K562 (cell line): ENCODE results near the gene USF2. TPM values are rescaled to one million over a fixed set of nuclear protein-coding genes. Genes with fewer than 3 reads are reported as not detected.

Source experiments
- CC2D1A ChIP-seq: fragments of 450-650 bp; IDR thresholded peaks from 2 replicates; pipeline ENCODE4 v1.6.1; 2017; ENCODE audit warnings: mild to moderate bottlenecking
- CTBP1 ChIP-seq: fragments of 450-650 bp; IDR thresholded peaks from 2 replicates; pipeline ENCODE4 v1.6.1; 2016; ENCODE audit warnings: borderline replicate concordance
- ETV5 ChIP-seq: sonication (generic); formaldehyde crosslinking; IDR thresholded peaks from 2 replicates; pipeline ENCODE4 v1.4.0; 2020; ENCODE audit warnings: low read depth, mild to moderate bottlenecking, missing genetic modification reagents
- L3MBTL2 ChIP-seq: fragments of 450-650 bp; IDR thresholded peaks from 2 replicates; pipeline ENCODE4 v1.6.1; 2016; ENCODE audit warnings: mild to moderate bottlenecking, moderate library complexity
- MCM2 ChIP-seq: fragments of 450-650 bp; IDR thresholded peaks from 2 replicates; pipeline ENCODE4 v1.6.1; 2017; ENCODE audit warnings: low read depth, mild to moderate bottlenecking
- MCM7 ChIP-seq, 2 experiments: fragments of 450-650 bp; IDR thresholded peaks; 2 replicates each; pipeline ENCODE4 v1.6.1; 2016 to 2018
- PTBP1 ChIP-seq: fragments of 200-400 bp; formaldehyde crosslinking; IDR thresholded peaks from 2 replicates; pipeline ENCODE4 v1.6.1; 2017; ENCODE audit warnings: low read depth, low read length
- SMARCA5 ChIP-seq: fragments of 450-650 bp; IDR thresholded peaks from 2 replicates; pipeline ENCODE4 v1.6.1; 2016
- SMARCE1 ChIP-seq: fragments of 450-650 bp; IDR thresholded peaks from 2 replicates; pipeline ENCODE4 v1.7.1; 2016; ENCODE audit warnings: mild to moderate bottlenecking
- TOE1 ChIP-seq, 2 experiments: fragments of 450-650 bp in 1 of 2; sonication (generic) in 1 of 2; formaldehyde crosslinking in 1 of 2; IDR thresholded peaks; 2 replicates each; pipeline versions ENCODE4 v1.7.1 to v1.8.0; 2016 to 2022; ENCODE audit warnings: borderline replicate concordance in 2 of 2, mild to moderate bottlenecking in 2 of 2, antibody characterized with exemption in 1 of 2, inconsistent platforms in 1 of 2, low read depth in 1 of 2, missing genetic modification reagents in 1 of 2, moderate library complexity in 1 of 2
- ZNF354B ChIP-seq: fragments of 250-450 bp; sonication (Bioruptor Pico); IDR thresholded peaks from 2 replicates; pipeline ENCODE4 v1.4.0; 2020
- ZNF57 ChIP-seq: fragments of 450-650 bp; formaldehyde crosslinking; IDR thresholded peaks from 2 replicates; pipeline ENCODE4 v1.4.0; 2020; ENCODE audit warnings: mild to moderate bottlenecking, moderate library complexity
- polyA plus RNA-seq, 8 experiments: library from polyadenylated mRNA; depleted of rRNA in 4 of 8; stranded (reverse) in 5 of 8; unstranded in 3 of 8; fragments of >200 nt; fragmentation: Nextera tagmentation in 2 of 8; fragmentation: Illumina TruSeq in 1 of 8; extraction: Ambion mirVana in 2 of 8; extraction: Trizol in 1 of 8; gene quantifications; 2 replicates each; pipeline versions ENCODE4 v1.2.1 to v1.2.3, GENCODE V29; 2011 to 2014; ENCODE audit warnings: inconsistent platforms in 1 of 8, missing spikeins in 1 of 8
- total RNA-seq, 7 experiments: library from RNA; depleted of rRNA in 6 of 7; stranded (reverse); fragments of >200 nt in 6 of 7; fragmentation: Illumina TruSeq in 2 of 7; extraction: Trizol in 2 of 7; gene quantifications; 2 replicates each; pipeline versions ENCODE4 v1.2.1 to v1.2.3, GENCODE V29; 2011 to 2021; ENCODE audit warnings: low replicate concordance in 1 of 7
- TF ChIP-seq, protein P1 (sequence below): sonication (generic); formaldehyde crosslinking; IDR thresholded peaks from 2 replicates; pipeline ENCODE4 v1.8.1; 2023; ENCODE audit warnings: missing genetic modification reagents, mild to moderate bottlenecking, borderline replicate concordance
- TF ChIP-seq, protein P2 (sequence below): fragments of 250-450 bp; sonication (Bioruptor Pico); IDR thresholded peaks from 2 replicates; pipeline ENCODE4 v1.5.0; 2021; ENCODE audit warnings: mild to moderate bottlenecking, moderate library complexity
- TF ChIP-seq, protein P3 (sequence below): sonication (generic); formaldehyde crosslinking; IDR thresholded peaks from 2 replicates; pipeline ENCODE4 v1.8.1; 2023; ENCODE audit warnings: mild to moderate bottlenecking, missing genetic modification reagents
- TF ChIP-seq, protein P4 (sequence below): fragments of 250-450 bp; sonication (Bioruptor Pico); IDR thresholded peaks from 2 replicates; pipeline ENCODE4 v1.8.0; 2021; ENCODE audit warnings: mild to moderate bottlenecking, moderate library complexity

USF2 gene
- total and polyA plus RNA-seq, 9 of the 15 experiments (the other 6 are each of a cell fraction or from before 2014, with no cell fraction given): 0.27 to 93.7 (median 58.4) TPM

DNA sequence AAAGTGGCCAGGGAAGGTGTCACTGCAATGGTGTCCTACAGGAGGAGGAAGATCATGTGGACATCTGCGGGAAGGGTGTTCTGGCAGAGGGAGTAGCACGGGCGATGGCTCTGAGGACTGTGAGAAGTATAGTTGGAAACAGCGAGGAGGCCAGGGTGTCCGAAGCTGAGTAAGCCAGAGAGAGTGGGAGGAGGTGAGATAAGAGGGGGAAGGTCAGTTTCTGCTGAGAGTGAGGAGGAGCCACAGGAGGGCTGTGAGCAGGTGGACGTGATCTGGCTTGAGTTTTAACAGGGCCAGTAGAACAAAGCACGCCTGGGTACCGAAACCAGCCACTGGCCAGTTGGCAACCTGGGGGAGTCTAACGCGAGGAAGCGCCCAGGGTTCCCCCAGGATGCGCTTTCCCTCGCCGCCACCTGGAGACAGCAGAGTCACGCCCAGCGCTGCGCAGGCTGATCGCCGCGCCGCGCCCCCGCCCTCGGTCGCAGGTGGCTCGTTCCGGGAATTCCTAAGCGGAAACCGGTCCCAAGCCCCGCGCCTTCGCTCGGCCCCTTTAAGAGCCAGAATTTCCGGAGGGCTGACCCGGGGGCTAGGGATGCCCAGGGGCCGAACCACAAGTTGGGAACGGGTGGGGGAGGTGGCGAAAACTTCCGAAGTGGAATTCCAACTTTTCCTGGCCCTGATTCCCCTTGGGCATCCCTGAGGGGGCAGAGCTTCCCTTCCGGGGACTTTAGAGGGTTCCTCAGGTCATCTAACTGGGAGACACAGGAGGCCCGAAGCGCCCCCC, 21.0 kb upstream of the USF2 start (continued):
- TF ChIP-seq, protein P1, sequence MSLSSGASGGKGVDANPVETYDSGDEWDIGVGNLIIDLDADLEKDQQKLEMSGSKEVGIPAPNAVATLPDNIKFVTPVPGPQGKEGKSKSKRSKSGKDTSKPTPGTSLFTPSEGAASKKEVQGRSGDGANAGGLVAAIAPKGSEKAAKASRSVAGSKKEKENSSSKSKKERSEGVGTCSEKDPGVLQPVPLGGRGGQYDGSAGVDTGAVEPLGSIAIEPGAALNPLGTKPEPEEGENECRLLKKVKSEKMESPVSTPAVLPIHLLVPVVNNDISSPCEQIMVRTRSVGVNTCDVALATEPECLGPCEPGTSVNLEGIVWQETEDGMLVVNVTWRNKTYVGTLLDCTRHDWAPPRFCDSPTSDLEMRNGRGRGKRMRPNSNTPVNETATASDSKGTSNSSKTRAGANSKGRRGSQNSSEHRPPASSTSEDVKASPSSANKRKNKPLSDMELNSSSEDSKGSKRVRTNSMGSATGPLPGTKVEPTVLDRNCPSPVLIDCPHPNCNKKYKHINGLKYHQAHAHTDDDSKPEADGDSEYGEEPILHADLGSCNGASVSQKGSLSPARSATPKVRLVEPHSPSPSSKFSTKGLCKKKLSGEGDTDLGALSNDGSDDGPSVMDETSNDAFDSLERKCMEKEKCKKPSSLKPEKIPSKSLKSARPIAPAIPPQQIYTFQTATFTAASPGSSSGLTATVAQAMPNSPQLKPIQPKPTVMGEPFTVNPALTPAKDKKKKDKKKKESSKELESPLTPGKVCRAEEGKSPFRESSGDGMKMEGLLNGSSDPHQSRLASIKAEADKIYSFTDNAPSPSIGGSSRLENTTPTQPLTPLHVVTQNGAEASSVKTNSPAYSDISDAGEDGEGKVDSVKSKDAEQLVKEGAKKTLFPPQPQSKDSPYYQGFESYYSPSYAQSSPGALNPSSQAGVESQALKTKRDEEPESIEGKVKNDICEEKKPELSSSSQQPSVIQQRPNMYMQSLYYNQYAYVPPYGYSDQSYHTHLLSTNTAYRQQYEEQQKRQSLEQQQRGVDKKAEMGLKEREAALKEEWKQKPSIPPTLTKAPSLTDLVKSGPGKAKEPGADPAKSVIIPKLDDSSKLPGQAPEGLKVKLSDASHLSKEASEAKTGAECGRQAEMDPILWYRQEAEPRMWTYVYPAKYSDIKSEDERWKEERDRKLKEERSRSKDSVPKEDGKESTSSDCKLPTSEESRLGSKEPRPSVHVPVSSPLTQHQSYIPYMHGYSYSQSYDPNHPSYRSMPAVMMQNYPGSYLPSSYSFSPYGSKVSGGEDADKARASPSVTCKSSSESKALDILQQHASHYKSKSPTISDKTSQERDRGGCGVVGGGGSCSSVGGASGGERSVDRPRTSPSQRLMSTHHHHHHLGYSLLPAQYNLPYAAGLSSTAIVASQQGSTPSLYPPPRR (CRISPR knock-in tag): no peak
- TF ChIP-seq, protein P2, sequence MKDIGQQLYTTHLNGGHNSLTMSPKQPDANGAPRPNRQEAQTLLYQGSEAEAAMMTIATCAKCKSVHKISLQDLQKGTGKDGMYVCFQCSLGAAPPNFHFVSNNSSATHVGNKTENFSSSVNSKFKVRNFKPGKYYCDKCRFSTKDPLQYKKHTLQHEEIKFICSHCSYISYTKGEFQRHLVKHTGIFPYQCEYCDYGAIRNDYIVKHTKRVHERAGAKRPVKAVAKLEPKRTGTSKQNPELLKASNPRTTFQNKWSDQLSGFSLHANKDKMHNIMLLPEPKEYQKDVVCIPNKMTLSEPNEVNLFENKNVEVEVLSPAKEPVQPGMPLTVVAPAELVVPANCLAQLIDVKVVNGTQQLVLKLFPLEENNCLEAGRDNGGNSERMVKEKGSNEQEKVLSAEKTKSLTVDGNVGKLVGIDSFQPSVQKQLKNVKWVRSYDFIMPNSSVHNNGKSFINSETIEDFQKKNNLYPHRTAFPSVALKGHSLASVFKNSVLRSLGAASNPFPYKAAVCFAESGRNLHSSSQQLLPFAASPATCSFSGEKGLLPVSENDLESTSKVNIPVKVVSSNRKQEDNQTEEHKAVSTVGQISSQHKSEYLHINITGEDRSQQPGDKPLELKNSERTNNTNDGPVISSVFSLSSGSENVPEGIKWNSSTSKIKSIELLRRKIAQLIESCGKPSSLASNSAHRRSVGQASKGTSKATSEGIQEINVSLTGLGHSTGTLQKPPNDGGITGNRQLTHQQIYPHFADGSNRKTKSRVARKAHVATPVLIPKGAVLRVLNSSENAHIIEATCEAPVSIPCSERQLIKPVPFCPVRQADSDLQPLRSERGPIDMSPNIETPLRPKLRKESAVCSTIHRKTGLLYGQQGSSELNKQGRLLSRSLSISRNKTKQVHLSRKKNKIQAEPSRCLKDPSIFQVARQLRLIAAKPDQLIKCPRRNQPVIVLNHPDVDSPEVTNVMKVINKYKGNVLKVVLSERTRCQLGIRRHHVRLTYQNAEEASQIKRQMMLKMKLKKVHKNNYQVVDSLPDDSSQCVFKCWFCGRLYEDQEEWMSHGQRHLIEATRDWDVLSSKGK: no peak
- TF ChIP-seq, protein P3, sequence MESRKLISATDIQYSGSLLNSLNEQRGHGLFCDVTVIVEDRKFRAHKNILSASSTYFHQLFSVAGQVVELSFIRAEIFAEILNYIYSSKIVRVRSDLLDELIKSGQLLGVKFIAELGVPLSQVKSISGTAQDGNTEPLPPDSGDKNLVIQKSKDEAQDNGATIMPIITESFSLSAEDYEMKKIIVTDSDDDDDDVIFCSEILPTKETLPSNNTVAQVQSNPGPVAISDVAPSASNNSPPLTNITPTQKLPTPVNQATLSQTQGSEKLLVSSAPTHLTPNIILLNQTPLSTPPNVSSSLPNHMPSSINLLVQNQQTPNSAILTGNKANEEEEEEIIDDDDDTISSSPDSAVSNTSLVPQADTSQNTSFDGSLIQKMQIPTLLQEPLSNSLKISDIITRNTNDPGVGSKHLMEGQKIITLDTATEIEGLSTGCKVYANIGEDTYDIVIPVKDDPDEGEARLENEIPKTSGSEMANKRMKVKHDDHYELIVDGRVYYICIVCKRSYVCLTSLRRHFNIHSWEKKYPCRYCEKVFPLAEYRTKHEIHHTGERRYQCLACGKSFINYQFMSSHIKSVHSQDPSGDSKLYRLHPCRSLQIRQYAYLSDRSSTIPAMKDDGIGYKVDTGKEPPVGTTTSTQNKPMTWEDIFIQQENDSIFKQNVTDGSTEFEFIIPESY: no peak; the same call in 1 of the 2 replicates
- TF ChIP-seq L3MBTL2 (peak; percentile 69), ETV5 (CRISPR knock-in tag) (0 out of 2 replicates have a peak, but pooled peaks have one; percentile 50), MCM2 (no peak), SMARCA5 (peak; percentile 94), CC2D1A (peak; percentile 86), PTBP1 (0 out of 2 replicates have a peak, but pooled peaks have one; percentile 49), TOE1 (IDR thresholded peaks at IDR 0.05; ENCODE audit: borderline replicate concordance) (peak; percentile 77; the same call in 1 of the 2 replicates), TOE1 (CRISPR knock-in tag; IDR thresholded peaks at IDR 0.05; ENCODE audit: borderline replicate concordance, low read depth) (no peak), ZNF354B (CRISPR knock-in tag) (no peak), MCM7 (IDR thresholded peaks at IDR 0.05) (no peak), SMARCE1 (peak; percentile 82), ZNF57 (no peak), CTBP1 (peak; percentile 98)
- TF ChIP-seq, protein P4, sequence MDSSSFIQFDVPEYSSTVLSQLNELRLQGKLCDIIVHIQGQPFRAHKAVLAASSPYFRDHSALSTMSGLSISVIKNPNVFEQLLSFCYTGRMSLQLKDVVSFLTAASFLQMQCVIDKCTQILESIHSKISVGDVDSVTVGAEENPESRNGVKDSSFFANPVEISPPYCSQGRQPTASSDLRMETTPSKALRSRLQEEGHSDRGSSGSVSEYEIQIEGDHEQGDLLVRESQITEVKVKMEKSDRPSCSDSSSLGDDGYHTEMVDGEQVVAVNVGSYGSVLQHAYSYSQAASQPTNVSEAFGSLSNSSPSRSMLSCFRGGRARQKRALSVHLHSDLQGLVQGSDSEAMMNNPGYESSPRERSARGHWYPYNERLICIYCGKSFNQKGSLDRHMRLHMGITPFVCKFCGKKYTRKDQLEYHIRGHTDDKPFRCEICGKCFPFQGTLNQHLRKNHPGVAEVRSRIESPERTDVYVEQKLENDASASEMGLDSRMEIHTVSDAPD (CRISPR knock-in tag): no peak
